Stimulated activated naive CD8-positive, alpha-beta T cell treated with anti-CD3 and anti-CD28 coated beads, Interleukin-15, Interleukin-2, amounts not matched to agents 100 ng/mL and 50 ng/mL, for 24 hours (primary cell): ENCODE measurements around the gene BLOC1S1.
"Not testable (repeated sequence)": the region's sequence is repeated elsewhere in the genome, so short reads cannot be mapped to it uniquely, and the experiment has no call there.

Experiments
- H3K27ac Mint-ChIP-seq: one replicate; pipeline ENCODE4 v1.8.0; 2021; ENCODE audit warnings: mild to moderate bottlenecking, mixed read lengths
- H3K27me3 Mint-ChIP-seq: one replicate; pipeline ENCODE4 v1.8.0; 2021; ENCODE audit warnings: mixed read lengths
- H3K36me3 Mint-ChIP-seq: one replicate; pipeline ENCODE4 v1.8.0; 2021; ENCODE audit warnings: low read depth, mixed read lengths
- H3K4me1 Mint-ChIP-seq: one replicate; pipeline ENCODE4 v1.8.0; 2021; ENCODE audit warnings: low read depth, mixed read lengths
- H3K4me3 Mint-ChIP-seq: one replicate; pipeline ENCODE4 v1.8.0; 2021; ENCODE audit warnings: mild to moderate bottlenecking, mixed read lengths
- H3K9me3 Mint-ChIP-seq: one replicate; pipeline ENCODE4 v1.8.0; 2021; ENCODE audit warnings: mixed read lengths

The BLOC1S1 gene

GRCh38 chr12:55757701-55758100 is 41.9 kb downstream of the BLOC1S1 start:
- Mint-ChIP-seq H3K27ac (no peak overlapping the region), H3K36me3 (peaks cover 64% of the 10 kb centered on the region), H3K9me3 (no peaks in the 10 kb centered on the region), H3K27me3 (no peaks in the 10 kb centered on the region), H3K4me1 (peaks cover 21% of the 10 kb centered on the region), H3K4me3 (no peak overlapping the region)

GRCh38 chr12:55758575-55758974 is 42.7 kb downstream of the BLOC1S1 start:
- H3K36me3 Mint-ChIP-seq, result peaks cover 58% of the 10 kb centered on the region
- H3K27me3 Mint-ChIP-seq, H3K4me3 Mint-ChIP-seq, H3K27ac Mint-ChIP-seq, H3K9me3 Mint-ChIP-seq: not testable (repeated sequence)
- H3K4me1 Mint-ChIP-seq, result peaks cover 21% of the 10 kb centered on the region

- Mint-ChIP-seq H3K4me3 (no peak overlapping the region), H3K27ac (peak overlapping the region; percentile 69), H3K36me3 (peaks cover 51% of the 10 kb centered on the region), H3K9me3 (no peaks in the 10 kb centered on the region), H3K4me1 (peaks cover 16% of the 10 kb centered on the region), H3K27me3 (no peaks in the 10 kb centered on the region)
These were observed 44.8 kb downstream of the BLOC1S1 start for GRCh38 chr12:55760663-55761062.

GRCh38 chr12:55762646-55763045 is 46.8 kb downstream of the BLOC1S1 start:
- no peaks in the 10 kb centered on the region for H3K27me3 Mint-ChIP-seq
- H3K27ac Mint-ChIP-seq, result no peak overlapping the region
- no peak overlapping the region for H3K4me3 Mint-ChIP-seq
- peaks cover 14% of the 10 kb centered on the region for H3K4me1 Mint-ChIP-seq
- H3K9me3 Mint-ChIP-seq, result no peaks in the 10 kb centered on the region
- H3K36me3 Mint-ChIP-seq, result peaks cover 49% of the 10 kb centered on the region

GRCh38 chr12:55765736-55766290 is 50.0 kb downstream of the BLOC1S1 start:
- Mint-ChIP-seq H3K4me3 (no peak overlapping the region), H3K36me3 (peaks cover 36% of the 10 kb centered on the region), H3K9me3 (no peaks in the 10 kb centered on the region), H3K27me3 (no peaks in the 10 kb centered on the region), H3K4me1 (peaks cover 8% of the 10 kb centered on the region), H3K27ac (no peak overlapping the region)

- peaks cover 37% of the 10 kb centered on the region for H3K36me3 Mint-ChIP-seq
- H3K27me3 Mint-ChIP-seq, result no peaks in the 10 kb centered on the region
- no peak overlapping the region for H3K27ac Mint-ChIP-seq
- no peak overlapping the region for H3K4me3 Mint-ChIP-seq
- H3K9me3 Mint-ChIP-seq, result no peaks in the 10 kb centered on the region
- H3K4me1 Mint-ChIP-seq, result peaks cover 2% of the 10 kb centered on the region
These were observed 51.3 kb downstream of the BLOC1S1 start for GRCh38 chr12:55767156-55767555.
